NCI-H510A (cell line): ENCODE data around the gene BBOX1.
A peak's percentile ranks its signal among the peaks of the same experiment; 100 is the strongest.
"Not testable (repeated sequence)": the region's sequence is repeated elsewhere in the genome, so short reads cannot be mapped to it uniquely, and the experiment has no call there.

Experiments
- DNase-seq: peaks from one replicate; lab custom pipeline; 2025; lab: John Stamatoyannopoulos, UW

The BBOX1 gene

DNA sequence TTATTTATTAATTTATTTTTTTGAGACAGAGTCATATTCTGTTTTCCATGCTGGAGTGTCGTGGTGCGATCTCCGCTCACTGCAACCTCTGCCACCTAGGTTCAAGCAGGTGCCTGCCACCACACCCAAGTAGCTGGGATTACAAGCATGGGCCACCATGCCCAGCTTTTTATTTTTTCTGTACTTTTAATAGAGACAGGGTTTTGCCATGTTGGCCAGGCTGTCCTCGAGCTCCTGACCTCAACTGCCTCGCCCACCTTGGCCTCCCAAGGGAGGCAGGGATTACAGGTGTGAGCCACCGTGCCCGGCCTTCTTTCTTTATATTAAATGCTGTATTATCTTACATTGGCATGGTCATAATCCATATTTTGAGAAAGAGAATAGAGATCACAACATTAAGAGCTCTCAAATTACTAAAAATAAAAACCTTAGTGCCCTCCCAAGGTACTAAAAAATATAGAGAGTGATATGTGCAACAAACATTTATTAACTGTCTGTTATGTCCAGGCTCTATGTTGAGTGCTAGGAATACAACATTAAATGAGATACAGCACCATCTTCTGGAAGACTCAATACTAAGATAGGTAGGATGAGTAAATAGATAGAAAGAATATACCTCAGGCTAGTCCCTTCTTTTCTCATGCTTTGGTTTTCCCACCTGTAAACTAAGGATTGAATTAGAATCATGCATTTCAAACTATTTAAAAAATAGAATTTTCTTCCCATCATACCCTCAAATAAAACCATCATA, 84.1 kb downstream of the BBOX1 start:
- no peak for DNase-seq

- DNase-seq, result no peak
Observed at GRCh38 chr11:27129686-27130085, 89.1 kb downstream of the BBOX1 start.

DNA sequence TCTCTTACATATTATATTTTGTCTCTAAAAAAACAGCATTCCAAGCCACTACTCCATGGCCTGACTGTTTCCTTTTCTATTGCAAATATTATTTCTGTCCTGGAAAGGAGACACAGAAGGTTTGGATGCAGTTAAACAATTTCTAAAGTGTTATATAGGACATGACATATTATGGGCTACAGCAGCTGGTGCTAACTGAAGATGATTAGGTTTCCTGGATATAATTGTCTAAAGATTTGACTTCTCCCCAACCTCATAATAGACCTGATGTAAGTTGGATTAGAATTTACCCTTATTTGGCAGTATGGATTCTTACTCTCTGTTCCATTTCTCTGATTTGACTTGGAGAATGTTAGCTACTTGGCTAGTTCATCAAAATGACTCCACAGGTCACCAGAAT, 90.2 kb downstream of the BBOX1 start:
- no peak for DNase-seq

GRCh38 chr11:27135924-27136329, 95.3 kb downstream of the BBOX1 start:
- DNase-seq, result not testable (repeated sequence)

- no peak for DNase-seq
Observed at GRCh38 chr11:27138716-27139115, 98.1 kb downstream of the BBOX1 start.

GRCh38 chr11:27139742-27140367, 99.2 kb downstream of the BBOX1 start:
- DNase-seq, result no peak

DNA sequence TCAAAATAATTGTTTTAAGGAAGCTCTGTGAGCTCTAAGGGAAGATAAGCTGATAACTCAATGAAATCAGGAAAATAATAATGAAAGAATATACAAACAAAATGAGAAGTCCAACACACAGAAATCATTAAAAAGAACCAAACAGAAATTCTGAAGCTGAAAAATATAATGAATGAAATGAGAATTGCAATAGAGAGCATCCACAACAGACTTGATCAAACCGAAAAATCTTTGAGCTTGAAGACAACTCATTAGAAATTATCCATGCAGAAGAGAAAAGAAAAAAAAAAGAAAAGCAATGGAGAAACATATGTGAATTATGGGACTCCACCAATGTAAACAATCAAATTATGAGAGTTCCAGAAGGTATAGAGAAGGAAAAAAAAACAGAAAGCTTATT, 101.0 kb downstream of the BBOX1 start:
- DNase-seq, result no peak

DNA sequence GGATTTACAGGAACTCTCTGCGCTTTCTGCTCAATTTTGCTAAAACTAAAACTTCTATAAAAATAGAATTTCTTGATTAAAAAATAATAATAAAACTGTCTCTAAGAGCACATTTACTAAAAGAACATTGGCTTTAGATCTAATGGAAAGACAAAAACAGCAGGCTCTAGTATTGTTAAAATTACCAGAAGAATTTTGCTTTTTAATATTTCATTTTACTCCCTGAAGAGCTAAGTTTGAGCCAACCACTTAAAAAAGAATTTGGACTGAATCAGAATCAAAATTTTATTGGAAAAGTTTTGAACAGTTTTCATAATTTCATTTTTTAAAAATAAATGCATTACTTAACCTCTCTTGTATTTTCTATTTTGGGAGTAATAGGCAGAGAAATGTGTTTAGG, 107.3 kb downstream of the BBOX1 start:
- no peak for DNase-seq

DNA sequence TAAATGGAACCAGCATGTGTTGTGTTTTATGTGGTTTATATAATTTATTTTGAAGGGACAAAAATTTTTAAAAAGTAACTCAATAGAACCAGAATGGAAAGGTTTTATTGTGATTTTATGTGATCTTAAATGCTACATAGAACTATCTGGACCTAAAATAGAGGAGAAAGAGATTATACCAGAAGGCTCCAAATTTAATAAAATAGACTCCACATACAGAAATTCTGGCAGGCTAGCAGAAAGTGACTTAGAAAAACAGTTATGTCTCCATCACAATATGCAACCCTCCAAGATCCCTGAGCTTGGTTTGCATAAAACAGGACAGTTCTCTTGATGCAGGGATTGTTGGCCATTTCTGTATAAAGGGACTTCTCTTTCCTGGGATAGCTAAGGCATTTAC, 107.9 kb downstream of the BBOX1 start:
- no peak for DNase-seq

DNA sequence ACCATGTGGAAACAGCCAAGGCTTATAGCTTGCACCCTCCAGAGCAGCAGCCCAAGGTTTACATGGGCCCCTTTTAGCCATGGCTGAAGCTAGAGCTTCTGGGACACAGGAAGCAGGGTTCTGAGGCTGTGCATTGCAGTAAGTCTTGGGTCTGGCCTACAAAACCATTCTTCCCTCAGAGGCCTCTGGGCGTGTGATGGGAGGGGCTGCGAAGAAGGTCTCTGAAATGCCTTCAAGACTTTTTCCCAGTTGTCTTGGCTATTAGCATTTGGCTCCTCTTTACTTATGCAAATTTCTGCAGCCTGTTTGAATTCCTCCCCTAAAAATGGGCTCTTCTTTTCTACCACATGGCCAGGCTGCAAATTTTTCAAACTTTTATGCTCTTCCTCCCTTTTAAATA, 109.5 kb downstream of the BBOX1 start:
- DNase-seq, result no peak

DNA sequence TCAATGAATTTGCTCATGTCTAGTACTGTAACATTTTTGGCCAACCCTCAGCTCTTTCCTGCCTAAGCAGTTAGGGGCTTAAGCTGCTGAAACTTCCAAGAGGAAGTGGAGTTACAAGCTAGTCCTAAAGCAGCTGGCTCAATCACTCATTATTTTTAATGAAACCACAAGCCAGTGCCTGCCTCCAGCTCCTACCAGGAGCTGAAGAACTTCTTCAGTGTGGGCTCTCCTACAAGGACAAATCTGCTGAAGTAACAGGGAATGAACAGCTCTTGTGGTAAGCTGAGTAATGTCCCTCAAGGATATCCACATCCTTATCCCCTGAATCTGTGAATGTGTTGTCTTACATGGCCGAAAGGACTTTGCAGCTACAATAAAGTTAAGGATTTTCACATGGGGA, 112.5 kb downstream of the BBOX1 start:
- no peak for DNase-seq

GRCh38 chr11:27158456-27159334, 118.1 kb downstream of the BBOX1 start:
- DNase-seq, result peak; percentile 5

GRCh38 chr11:27159335-27159679, 118.7 kb downstream of the BBOX1 start:
- DNase-seq, result no peak

GRCh38 chr11:27161071-27161470, 120.5 kb downstream of the BBOX1 start:
- DNase-seq, result no peak

DNA sequence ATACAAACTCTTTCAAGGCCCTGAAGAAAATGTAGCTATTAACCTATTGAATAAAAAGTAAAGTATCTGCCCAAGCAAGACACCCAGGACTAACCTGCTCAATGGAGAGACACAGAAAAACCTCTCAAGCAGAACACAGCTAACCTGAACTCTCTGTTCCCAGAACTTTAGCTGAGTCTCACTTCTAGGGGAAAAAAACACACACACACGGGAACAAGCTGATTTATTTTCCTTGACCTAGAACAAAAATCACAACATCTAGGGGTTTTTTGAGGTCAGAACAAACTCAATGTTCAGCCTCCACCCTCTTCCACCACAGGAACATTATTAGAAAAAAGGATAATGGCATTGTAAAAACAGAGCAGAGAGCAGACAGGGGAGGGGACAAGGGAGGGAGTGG, 121.6 kb downstream of the BBOX1 start:
- DNase-seq, result no peak

DNA sequence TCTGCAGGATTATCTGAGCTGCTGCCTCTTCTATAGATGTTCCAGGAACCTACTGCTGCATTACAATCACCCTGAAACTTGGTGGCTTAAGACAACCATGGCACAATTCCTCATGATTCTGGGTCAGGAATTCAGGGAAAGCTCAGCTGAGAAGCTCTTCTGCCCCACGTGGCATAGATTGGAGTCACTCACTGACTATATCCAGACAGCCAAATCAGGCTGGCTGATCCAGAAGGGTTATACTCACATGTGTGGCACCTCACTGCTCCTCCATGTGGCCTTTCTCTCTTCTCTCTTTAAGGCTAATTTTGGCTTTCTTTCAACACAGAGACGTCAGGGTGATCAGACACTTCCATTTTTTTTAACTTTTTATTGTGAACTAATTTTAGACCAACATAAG, 125.5 kb downstream of the BBOX1 start:
- no peak for DNase-seq

- DNase-seq, result no peak
Observed at GRCh38 chr11:27171376-27171958, 130.9 kb downstream of the BBOX1 start.

GRCh38 chr11:27173545-27173944, 132.9 kb downstream of the BBOX1 start:
- no peak for DNase-seq

- DNase-seq, result peak; percentile 12
Observed at GRCh38 chr11:27174021-27174420, 133.4 kb downstream of the BBOX1 start.

DNA sequence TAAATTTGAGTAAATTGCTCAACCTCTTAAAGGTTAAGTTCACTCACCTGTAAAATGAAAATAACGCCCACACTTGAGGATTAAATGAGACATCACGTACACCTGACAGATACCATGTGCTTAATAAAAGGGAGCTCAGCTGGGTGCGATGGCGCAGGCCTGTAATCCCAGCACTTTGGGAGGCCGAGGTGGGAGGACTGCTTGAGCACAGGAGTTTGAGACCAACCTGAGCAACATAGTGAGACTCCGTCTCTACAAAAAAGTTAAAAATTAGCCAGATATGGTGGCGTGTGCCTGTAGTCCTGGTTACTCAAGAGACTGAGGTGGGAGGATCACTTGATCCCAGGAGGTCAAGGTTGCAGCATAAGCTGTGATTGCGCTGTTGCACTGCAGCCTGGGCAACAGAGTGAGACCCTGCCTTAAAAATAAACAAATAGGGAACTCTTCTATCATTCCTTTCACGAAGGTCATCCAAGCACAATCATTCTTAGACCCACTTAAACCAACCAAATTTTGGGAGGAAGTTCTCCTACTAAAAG, 134.1 kb downstream of the BBOX1 start:
- DNase-seq, result no peak

- DNase-seq, result not testable (repeated sequence)
Observed at GRCh38 chr11:27175562-27175961, 134.9 kb downstream of the BBOX1 start.
